Measurements from ENCODE around the gene MXRA7.
"Not testable (repeated sequence)": the region's sequence is repeated elsewhere in the genome, so short reads cannot be mapped to it uniquely, and the experiment has no call there.

MXRA7 gene

DNA sequence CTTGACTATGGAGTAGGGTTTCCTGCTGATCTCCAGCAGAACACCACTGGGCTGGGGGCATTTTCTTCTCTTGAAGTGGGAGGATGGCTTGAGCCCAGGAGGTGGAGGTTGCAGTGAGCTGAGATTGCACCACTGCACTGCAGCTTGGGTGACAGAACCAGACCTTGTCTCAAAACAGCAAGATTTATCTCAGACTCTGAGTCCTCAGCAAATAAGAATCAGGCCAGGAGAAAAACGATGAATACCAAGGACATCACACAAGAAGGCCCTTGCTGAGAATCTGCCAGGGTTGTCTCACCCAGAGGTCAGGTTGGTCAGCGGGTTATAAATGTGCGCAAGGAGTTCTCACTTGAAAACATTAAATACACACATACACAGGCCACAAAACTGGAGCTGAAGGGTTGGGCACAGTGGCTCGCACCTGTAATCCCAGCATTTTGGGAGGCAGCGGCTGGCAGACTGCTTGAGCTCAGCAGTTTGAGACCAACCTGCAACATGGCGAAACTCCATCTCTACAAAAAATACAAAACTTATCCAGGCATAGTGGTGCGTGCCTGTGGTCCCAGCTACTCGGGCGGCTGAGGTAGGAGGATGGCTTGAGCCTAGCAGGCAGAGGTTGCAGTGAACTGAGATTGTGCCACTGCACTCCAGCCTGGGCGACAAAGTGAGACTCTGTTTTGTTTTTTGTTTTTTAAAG, 7.7 kb downstream of the MXRA7 start:
- H3K4me3 ChIP-seq (ENCODE audit: low read length), result no peak overlapping the region
- DNase-seq (ENCODE audit: low read depth), result no peak
- TF ChIP-seq, protein P1, sequence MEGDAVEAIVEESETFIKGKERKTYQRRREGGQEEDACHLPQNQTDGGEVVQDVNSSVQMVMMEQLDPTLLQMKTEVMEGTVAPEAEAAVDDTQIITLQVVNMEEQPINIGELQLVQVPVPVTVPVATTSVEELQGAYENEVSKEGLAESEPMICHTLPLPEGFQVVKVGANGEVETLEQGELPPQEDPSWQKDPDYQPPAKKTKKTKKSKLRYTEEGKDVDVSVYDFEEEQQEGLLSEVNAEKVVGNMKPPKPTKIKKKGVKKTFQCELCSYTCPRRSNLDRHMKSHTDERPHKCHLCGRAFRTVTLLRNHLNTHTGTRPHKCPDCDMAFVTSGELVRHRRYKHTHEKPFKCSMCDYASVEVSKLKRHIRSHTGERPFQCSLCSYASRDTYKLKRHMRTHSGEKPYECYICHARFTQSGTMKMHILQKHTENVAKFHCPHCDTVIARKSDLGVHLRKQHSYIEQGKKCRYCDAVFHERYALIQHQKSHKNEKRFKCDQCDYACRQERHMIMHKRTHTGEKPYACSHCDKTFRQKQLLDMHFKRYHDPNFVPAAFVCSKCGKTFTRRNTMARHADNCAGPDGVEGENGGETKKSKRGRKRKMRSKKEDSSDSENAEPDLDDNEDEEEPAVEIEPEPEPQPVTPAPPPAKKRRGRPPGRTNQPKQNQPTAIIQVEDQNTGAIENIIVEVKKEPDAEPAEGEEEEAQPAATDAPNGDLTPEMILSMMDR (conservative IDR thresholded peaks at IDR 0.05; ENCODE audit: low read depth, low read length), result no peak

DNA sequence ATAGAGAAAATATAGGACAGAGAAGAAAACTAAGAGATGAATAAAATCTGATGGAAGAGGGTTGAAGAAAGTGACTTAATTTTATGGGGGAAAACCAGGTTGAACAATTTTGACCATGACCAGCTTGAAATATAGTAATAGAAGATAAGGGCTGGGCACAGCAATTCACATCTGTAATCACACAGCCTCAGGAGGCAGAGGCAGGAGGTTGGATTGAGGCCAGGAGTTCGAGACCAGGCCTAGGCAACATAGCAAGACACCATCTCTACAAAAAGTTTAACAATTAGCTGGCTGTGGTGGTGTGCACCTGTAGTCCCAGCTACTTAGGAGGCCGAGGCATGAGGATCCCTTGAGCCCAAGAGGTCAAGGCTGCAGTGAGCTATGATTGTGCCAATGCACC, 8.7 kb downstream of the MXRA7 start:
- DNase-seq (ENCODE audit: low read depth), result no peak
- TF ChIP-seq, protein P1 (conservative IDR thresholded peaks at IDR 0.05; ENCODE audit: low read depth, low read length), result no peak
- no peak overlapping the region for H3K4me3 ChIP-seq (ENCODE audit: low read length)

DNA sequence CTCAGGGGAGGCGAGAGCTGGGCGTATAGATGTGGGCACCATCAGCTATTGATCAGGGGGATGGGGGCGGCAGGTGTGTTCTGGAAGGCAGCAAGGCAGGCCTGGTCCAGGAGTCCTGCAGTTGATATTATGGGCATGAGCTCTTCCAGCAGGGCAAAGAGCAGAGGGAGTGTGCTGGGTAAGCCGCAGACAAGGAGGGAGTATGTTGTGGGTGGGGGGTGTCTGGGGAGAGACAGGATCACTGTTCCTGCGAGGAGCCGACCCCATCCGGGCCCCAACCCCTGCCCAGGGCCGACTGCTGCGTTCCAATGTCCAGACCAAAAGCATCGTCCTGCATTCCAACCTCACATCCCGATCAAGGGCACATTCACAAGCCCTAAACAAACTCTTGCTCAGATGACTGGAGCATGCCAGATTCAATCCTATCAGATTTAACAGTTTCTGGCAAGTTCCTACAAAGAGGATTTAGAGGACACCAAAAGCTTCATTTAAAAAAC, 9.2 kb downstream of the MXRA7 start:
- H3K4me3 ChIP-seq (ENCODE audit: low read length), result no peak overlapping the region
- TF ChIP-seq, protein P1 (conservative IDR thresholded peaks at IDR 0.05; ENCODE audit: low read depth, low read length), result no peak
- DNase-seq (ENCODE audit: low read depth), result no peak

DNA sequence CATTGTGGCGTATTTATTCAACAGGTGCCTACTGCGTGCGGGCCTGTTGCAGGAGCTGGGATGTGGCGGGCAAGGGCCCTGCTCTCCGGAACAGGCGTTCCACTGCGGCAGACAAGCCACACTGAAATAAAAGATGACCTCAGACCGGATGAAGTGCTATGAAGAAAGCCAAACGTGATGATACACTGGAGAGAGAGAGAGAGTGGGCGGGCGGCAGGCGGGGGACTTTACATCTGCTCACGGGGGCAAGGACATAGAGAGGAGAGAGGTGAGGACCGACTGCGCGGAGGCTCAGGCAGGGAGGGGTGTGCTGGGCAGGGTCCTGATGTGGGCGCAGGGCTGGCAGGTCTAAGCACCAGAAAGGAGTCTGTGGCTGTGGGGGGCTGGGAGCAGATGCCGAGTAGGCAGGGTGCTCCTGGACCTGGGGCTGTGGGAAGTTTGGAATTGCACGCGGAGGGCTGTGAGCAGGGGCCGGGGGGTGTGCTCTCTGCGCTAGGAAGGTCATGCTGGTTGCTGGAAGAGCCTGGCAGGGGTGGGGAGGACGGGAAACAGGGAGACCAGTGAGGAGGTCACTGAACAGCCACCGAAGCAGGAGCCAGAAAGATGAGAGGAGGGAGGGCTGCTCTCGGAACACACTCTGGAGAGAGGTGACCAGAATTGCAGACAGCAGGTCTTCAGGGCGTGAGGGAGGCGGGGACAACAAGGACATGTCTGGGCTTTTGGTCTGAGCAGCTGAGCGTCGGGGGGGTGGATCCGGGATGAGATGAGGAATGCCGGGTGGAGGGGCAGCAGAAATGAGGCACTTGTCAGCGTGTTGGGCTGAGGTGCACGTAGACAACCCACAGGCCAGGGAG, 9.9 kb downstream of the MXRA7 start:
- TF ChIP-seq, protein P1 (conservative IDR thresholded peaks at IDR 0.05; ENCODE audit: low read depth, low read length), result no peak
- peak overlapping the region; percentile 4 for H3K4me3 ChIP-seq (ENCODE audit: low read length)
- no peak for DNase-seq (ENCODE audit: low read depth)

DNA sequence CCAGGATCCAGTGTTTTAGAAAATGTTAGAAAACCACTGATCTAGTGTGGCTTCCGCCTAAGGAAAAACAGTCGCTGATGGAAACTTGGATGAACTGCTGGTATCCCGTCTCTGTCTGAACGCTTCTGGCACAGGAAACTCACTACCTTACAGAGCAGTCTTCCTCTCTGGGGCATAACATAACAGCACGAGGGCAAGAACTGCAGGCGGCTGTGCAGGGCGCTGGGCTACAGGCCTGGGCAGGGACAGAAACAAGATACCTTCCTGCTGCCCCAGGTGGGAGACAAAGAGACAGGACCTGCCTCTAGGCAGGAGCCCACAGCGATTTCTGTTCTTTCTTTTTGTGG, 10.5 kb downstream of the MXRA7 start:
- DNase-seq (ENCODE audit: low read depth), result no peak
- no peak overlapping the region for H3K4me3 ChIP-seq (ENCODE audit: low read length)
- TF ChIP-seq, protein P1 (conservative IDR thresholded peaks at IDR 0.05; ENCODE audit: low read depth, low read length), result no peak

DNA sequence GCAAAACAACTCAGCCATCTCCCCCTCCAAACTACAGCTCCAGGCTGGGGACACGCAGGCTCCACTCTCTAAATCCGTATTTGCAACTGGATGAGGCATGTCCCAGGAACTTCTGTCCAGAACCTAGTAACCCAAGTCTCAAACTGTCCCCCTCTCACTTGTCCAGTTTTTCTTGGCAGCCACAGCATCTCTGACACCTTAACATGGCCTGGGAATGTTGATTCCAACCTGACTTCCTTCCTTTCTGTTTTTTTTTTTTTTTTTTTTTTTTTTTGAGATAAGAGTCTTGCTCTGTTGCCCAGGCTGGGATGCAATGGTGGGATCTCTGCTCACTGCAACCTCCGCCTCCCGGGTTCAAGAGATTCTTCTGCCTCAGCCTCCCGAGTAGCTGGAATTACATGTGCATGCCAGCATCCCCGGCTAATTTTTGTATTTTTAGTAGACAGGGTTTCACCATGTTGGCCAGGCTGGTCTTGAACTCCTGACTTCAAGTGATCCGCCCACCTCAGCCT, 12.2 kb downstream of the MXRA7 start:
- not testable (repeated sequence) for DNase-seq (ENCODE audit: low read depth); H3K4me3 ChIP-seq (ENCODE audit: low read length)

DNA sequence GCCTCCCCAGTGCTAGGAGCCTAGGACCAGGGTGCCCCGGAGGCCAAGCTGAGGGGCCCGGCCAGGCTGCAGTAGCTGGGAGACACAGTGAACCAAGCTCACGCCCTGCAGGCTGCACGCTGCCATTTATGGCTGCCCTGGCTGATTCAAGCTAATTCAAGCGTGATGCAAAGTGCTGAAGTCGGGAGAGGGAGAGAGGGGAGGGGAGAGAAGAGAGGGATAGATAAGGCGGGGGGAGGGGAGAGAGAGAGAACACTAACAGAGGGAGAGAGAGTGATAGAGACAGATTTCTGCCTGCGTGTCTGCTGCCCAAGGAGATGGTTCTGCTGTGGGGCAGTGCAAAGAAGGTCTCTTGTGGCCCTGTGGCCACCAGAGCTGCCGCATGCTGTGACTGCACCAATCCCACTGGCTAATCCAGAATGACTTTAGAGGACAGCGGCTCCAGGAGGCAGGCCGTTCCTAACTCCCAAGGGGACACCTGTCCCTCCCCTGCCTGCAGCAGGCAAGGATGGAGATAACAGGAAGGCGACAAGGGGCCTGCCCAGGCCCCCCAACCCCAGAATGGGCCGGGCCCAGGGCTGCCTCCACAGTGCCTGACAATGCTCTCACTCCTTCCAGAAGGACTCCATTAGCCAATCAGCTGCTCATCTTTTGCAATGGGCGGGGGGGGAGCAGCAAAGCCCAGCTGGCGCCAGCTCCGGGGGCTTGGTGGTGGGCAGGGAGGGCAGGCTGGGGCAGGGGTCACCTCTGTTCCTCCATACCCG, 12.9 kb downstream of the MXRA7 start:
- TF ChIP-seq, protein P1 (conservative IDR thresholded peaks at IDR 0.05; ENCODE audit: low read depth, low read length), result no peak
- no peak for DNase-seq (ENCODE audit: low read depth)
- H3K4me3 ChIP-seq (ENCODE audit: low read length), result no peak overlapping the region
